SU-DHL-6 (cell line): ENCODE data around the gene RND3.

Experiments used
- H2AFZ ChIP-seq: fragments of 200-600 bp; sonication (generic); 2 replicates; pipeline ENCODE4 v1.6.1; 2014; ENCODE audit warnings: low read depth, mild to moderate bottlenecking, moderate library complexity, mixed read lengths, antibody characterized with exemption, low read length; ENCODE audit not compliant: severe bottlenecking
- H3F3A ChIP-seq: fragments of 200-600 bp; shearing (Covaris generic); 2 replicates; pipeline ENCODE4 v1.6.0; 2016; ENCODE audit warnings: antibody characterized with exemption, mild to moderate bottlenecking; ENCODE audit not compliant: insufficient read depth
- H3K27ac ChIP-seq: fragments of 200-600 bp; sonication (generic); 2 replicates; pipeline ENCODE4 v1.5.1; 2016; ENCODE audit warnings: low read depth, mild to moderate bottlenecking, low read length, moderate library complexity, mixed read lengths
- H3K27me3 ChIP-seq: fragments of 200-600 bp; sonication (generic), shearing (Covaris generic); 2 replicates; pipeline ENCODE4 v1.6.0; 2014; ENCODE audit warnings: mild to moderate bottlenecking, low read length
- H3K36me3 ChIP-seq: fragments of 200-600 bp; sonication (generic); 2 replicates; pipeline ENCODE4 v1.6.1; 2014; ENCODE audit warnings: mild to moderate bottlenecking, low read length, mixed read lengths
- H3K4me2 ChIP-seq: fragments of 300-600, 200-600 bp; shearing (Covaris generic), sonication (generic); 2 replicates; pipeline ENCODE4 v1.6.0; 2014; ENCODE audit warnings: low read length, low read depth, mild to moderate bottlenecking; ENCODE audit not compliant: poor library complexity, severe bottlenecking
- H3K4me3 ChIP-seq: fragments of 200-600 bp; sonication (generic); 2 replicates; pipeline ENCODE4 v1.5.1; 2014; ENCODE audit warnings: antibody characterized with exemption, low read length, mild to moderate bottlenecking, mixed read lengths; ENCODE audit not compliant: insufficient read depth, poor library complexity, severe bottlenecking
- H3K79me2 ChIP-seq: fragments of 200-600 bp; sonication (generic); 2 replicates; pipeline ENCODE4 v1.6.1; 2014; ENCODE audit warnings: mild to moderate bottlenecking, low read length, moderate library complexity; ENCODE audit not compliant: insufficient read depth
- H3K9ac ChIP-seq: fragments of 200-600 bp; sonication (generic); 2 replicates; pipeline ENCODE4 v1.7.0; 2014; ENCODE audit warnings: mild to moderate bottlenecking, low read length
- H3K9me2 ChIP-seq: fragments of 200-600 bp; sonication (generic); replicated peaks from 2 replicates; pipeline ENCODE4 v1.6.1; 2014; ENCODE audit warnings: low read length; ENCODE audit not compliant: insufficient read depth
- H3K9me3 ChIP-seq: fragments of 200-600 bp; sonication (generic); 2 replicates; pipeline ENCODE4 v1.6.1; 2014; ENCODE audit warnings: low read length, mixed read lengths; ENCODE audit not compliant: insufficient read depth
- H4K20me1 ChIP-seq: fragments of 200-600 bp; sonication (generic); 2 replicates; pipeline ENCODE4 v1.6.1; 2014; ENCODE audit warnings: low read depth, mild to moderate bottlenecking, antibody characterized with exemption, low read length, moderate library complexity, mixed read lengths
- EZH2phosphoT487 ChIP-seq: fragments of 200-600 bp; sonication (generic), shearing (Covaris generic); conservative IDR thresholded peaks from 2 replicates; pipeline ENCODE4 v1.6.1; 2018; ENCODE audit warnings: mild to moderate bottlenecking, antibody characterized with exemption, low read length, moderate library complexity, mixed read lengths
- TF ChIP-seq, protein P1 (sequence below): fragments of 200-600 bp; sonication (generic); IDR thresholded peaks from one replicate; pipeline ENCODE4 v1.5.1; 2017; ENCODE audit warnings: antibody characterized with exemption, mild to moderate bottlenecking, low read length, moderate library complexity; ENCODE audit not compliant: insufficient read depth, poor library complexity, severe bottlenecking

The RND3 gene

GRCh38 chr2:150482111-150482510 is 5.4 kb downstream of the RND3 start:
- TF ChIP-seq, protein P1, sequence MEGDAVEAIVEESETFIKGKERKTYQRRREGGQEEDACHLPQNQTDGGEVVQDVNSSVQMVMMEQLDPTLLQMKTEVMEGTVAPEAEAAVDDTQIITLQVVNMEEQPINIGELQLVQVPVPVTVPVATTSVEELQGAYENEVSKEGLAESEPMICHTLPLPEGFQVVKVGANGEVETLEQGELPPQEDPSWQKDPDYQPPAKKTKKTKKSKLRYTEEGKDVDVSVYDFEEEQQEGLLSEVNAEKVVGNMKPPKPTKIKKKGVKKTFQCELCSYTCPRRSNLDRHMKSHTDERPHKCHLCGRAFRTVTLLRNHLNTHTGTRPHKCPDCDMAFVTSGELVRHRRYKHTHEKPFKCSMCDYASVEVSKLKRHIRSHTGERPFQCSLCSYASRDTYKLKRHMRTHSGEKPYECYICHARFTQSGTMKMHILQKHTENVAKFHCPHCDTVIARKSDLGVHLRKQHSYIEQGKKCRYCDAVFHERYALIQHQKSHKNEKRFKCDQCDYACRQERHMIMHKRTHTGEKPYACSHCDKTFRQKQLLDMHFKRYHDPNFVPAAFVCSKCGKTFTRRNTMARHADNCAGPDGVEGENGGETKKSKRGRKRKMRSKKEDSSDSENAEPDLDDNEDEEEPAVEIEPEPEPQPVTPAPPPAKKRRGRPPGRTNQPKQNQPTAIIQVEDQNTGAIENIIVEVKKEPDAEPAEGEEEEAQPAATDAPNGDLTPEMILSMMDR = no peak
- H4K20me1 ChIP-seq = no peaks in the 10 kb centered on the region

DNA sequence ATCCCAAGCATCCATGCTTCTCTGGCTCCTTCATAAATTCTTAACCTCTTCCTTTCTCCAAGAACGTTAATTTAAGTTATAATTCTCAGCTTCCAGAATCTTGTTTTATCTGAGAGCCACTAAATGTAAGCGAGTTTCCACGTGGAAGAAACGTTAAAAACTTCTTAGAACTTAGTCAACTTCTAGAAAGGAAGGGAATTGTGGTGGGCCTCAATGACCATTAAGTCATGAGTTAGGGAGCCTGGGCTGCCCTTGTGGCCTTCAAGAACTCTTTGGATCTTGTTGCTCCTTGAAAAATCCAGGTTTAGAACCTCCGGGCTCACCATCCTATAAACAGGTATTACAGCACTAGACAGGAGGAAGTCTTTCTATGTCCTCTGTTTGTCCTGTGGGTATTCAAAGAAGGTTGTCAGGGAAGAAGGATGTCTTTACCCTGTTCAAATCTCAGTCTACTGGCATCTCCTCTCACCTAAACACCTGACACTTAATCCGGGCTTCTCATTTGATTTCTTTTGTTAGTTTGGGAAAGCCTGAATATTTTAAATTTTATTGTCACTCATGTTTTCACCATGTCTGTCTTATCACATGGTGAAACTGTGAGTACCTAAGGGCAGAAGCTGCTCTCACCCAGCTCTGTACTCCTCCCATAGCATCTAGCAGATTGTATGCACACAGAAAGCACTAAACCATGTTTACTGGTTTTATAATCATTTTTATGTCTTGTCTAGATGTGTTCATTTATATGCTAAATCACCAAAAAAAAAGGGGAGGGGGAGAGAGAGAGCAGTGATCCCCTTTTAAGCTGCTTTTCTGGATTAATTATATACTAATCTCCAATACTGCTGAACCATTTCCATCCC is 6.3 kb downstream of the RND3 start:
- H3K27ac ChIP-seq = no peak overlapping the region
- H3K4me2 ChIP-seq = no peak overlapping the region
- H3K27me3 ChIP-seq = no peaks in the 10 kb centered on the region
- H3K9ac ChIP-seq = no peak overlapping the region
- H3K4me3 ChIP-seq = no peak overlapping the region
- no peaks in the 10 kb centered on the region for H3K9me3 ChIP-seq
- H3F3A ChIP-seq = no peaks in the 10 kb centered on the region
- H4K20me1 ChIP-seq = no peaks in the 10 kb centered on the region
- TF ChIP-seq, protein P1 = no peak
- TF ChIP-seq EZH2phosphoT487 = no peak
- no peak overlapping the region for H2AFZ ChIP-seq
- H3K36me3 ChIP-seq = no peaks in the 10 kb centered on the region
- no peaks in the 10 kb centered on the region for H3K79me2 ChIP-seq
- H3K9me2 ChIP-seq = no peaks in the 10 kb centered on the region

More at GRCh38 chr2:150482111-150482510, 5.4 kb downstream of the RND3 start:
- H3K9ac ChIP-seq = no peak overlapping the region
- H3K4me2 ChIP-seq = no peak overlapping the region
- H2AFZ ChIP-seq = no peak overlapping the region
- no peaks in the 10 kb centered on the region for H3K36me3 ChIP-seq
- no peaks in the 10 kb centered on the region for H3K27me3 ChIP-seq
- H3K9me2 ChIP-seq = no peaks in the 10 kb centered on the region
- no peaks in the 10 kb centered on the region for H3K79me2 ChIP-seq
- no peak overlapping the region for H3K27ac ChIP-seq
- H3K9me3 ChIP-seq = no peaks in the 10 kb centered on the region
- no peaks in the 10 kb centered on the region for H3F3A ChIP-seq
- H3K4me3 ChIP-seq = no peak overlapping the region

- Histone ChIP-seq H4K20me1 (no peaks in the 10 kb centered on the region), H3K27ac (no peak overlapping the region), H3K4me2 (no peak overlapping the region), H3F3A (no peaks in the 10 kb centered on the region), H3K9me2 (no peaks in the 10 kb centered on the region), H3K79me2 (no peaks in the 10 kb centered on the region), H3K9me3 (no peaks in the 10 kb centered on the region), H3K9ac (no peak overlapping the region), H3K36me3 (no peaks in the 10 kb centered on the region), H2AFZ (no peak overlapping the region), H3K4me3 (no peak overlapping the region), H3K27me3 (no peaks in the 10 kb centered on the region)
- TF ChIP-seq EZH2phosphoT487 = no peak
- TF ChIP-seq, protein P1 = no peak
These were observed 7.2 kb downstream of the RND3 start for GRCh38 chr2:150480241-150480640.
